GM21515 (cell line): ENCODE data around the gene FAR1.

ENCODE experiments used
- ATAC-seq: cut with Tn5 transposase; IDR thresholded peaks from one replicate; pipeline ENCODE4 v1.9.1; 2021; ENCODE audit not compliant: unreplicated experiment

The FAR1 gene

DNA sequence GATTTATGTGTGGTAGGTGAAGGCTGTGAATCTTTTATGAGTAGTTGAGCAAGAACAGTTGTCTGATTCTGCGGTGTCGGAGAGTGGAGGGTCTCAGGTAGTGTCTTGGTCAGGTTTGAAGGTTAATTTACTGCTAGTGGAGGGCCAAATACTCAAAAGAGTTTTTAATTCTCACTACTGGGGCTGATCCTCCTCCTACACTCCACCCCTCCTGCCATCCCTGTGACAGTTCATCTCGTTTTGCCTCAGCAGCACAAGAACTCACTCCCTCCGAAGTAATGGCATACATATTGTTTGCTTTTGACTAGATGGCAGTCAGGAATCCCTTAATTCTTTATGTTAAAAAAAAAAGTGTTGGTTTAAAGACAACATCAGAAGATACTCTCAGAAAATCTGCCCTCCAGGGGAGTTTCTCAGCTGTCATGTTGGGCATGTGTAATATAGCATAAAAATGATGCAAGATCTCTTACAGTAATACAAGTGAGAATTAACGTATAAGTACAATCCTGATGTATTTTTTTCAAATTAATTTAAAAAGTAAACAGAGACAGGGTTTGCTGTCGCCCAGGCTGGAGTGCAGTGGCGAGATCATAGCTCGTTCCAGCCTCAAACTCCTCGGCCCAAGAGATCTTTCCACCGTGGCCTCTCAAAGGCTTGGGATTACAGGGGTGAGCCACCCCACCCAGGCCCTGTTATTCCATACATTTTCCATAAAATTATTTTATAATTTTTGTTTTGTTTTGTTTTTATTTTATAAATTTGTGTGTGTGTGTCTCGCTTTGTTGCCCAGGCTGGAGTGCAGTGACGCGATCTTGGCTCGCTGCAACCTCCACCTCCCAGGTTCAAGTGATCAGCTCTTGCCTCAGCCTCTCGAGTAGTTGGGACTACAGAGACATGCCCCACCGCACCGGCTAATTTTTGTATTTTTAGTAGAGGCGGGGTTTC is 1.3 kb downstream of the FAR1 start:
- no peak for ATAC-seq

DNA sequence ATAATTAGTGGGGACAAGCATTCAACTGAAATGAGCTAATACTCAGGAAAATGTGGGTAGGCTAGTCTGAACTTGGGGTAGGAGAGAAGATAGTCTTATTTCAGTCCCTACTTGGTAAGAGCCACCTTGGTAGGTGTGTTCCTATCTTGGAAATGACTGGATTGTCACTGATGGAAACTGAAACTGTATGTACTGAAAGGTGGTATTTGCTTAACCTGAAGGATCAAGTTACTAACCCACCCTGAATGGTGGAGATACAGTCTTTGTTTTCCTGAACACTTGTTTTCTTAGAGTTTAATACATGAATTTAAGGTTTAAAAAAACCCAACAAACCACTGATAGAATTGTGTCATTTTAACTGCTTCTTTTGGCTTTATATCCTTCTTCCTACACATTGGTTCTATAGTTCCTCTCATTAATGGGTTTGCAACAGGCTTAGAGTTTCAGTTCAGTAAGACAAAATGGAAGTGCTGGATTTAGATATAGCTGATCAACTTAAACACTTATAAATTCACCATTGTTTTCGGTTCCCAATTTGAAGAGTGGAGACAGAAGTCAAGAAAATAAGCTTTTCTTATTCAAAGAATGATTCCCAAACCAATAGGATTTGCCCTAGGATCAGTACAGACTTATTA is 4.2 kb downstream of the FAR1 start:
- ATAC-seq, result no peak

GRCh38 chr11:13674799-13675509 is 6.5 kb downstream of the FAR1 start:
- no peak for ATAC-seq

- no peak for ATAC-seq
Observed at GRCh38 chr11:13676576-13676975, 8.1 kb downstream of the FAR1 start.

- ATAC-seq, result no peak
Observed at GRCh38 chr11:13679768-13680167, 11.3 kb downstream of the FAR1 start.

DNA sequence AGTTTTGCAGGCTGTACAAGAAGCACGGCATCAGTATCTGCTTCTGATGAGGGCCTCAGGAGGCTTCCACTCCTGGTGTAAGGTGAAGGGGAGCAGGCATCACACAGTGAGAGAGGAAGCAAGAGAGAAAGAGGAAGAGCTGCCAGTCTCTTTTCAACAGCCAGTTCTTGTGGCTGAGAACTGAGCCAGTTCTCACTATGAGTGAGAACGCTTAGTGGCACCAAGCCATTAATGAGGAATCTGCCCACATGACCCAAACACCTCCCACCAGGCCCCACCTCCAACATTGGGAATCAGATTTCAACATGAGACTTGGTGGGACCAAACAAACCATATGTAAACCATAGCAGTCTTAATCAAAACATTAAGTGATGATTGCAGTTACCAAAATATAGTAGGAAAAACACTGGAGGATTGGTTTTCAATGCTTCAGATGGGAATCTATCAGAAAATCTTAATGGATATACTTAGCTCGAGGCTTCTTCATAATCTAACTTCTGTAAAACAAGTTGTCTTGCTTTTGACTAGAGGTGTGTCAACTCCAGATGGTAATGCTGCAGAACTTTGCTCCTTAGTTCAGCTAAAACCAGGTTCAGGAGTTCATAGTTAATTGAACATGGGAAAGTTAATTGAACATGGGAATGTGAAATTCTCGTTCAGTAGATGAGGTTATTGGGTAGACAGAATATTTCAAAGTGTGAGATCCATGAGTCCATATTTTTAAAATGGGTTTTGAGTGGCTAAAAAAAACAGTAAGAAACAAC is 12.2 kb downstream of the FAR1 start:
- ATAC-seq, result peak; percentile 71

- no peak for ATAC-seq
Observed at GRCh38 chr11:13681446-13681845, 13.0 kb downstream of the FAR1 start.

GRCh38 chr11:13682212-13682611 is 13.7 kb downstream of the FAR1 start:
- ATAC-seq, result no peak

DNA sequence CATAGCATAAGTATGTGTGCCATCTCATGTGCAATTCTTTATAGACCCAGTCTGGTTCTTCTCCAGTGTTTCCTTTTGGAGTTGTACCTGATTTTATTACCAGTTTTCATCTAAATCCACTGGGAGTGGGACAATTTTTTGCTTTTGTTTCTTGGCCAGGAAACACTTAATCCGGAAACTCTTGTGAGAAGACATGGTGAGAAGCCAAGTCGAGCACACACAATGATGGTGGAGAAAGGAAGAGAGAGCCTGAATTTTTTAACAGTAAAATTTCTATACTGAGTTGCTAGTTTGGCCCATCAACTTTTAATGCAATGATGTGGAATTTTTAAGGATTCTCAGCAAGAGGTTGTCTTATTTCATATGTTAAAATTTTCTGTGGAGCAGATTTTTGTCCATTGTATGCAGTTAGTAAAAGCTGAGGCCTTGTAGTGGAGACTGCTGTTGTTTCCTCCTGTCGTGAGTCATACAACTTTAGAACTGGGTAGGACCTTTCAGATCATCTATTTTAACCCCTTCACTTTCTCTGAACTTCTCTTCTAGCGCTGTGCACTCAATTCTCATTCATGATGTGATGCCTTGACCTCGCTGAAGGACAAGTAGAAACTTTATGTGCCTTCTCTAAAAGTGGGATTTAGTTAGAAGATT is 17.1 kb downstream of the FAR1 start:
- no peak for ATAC-seq

DNA sequence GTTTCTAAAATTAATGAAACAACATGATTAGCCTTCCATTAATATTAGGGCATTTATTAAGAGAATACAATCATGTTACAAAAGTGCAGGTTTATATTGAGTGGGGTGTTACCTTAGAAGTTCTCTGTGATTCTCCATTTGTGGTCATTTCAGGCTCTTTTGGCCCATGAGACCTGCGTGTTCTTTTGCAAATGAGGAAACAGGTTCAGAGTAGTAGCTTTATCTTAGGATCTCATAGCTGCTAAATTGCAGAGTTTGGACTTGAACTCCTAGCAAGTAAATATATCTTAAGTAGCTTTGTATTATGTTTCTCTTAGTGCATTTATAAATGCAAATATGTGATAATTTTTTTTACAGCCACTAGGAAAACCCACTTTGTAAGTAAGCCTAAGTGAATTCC is 18.3 kb downstream of the FAR1 start:
- ATAC-seq, result no peak

DNA sequence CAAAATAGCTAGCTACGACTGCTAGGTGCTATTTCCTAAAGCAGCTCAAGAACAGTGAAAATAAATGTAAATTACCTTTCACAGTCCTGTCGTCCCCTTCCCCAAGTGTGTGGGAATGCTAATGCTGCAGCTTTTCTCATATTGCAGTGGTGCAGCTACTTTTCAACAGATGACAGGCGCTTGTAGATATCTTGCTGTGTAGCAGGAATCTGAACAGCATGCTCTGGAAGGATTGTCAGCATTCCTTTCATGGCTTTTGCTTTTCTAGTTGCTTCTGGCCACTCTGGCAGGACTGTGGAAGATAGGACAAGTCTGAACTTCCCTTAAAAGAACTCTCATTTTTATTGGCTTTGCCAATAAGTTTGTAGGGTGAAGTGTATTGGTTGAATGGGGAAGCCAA is 18.8 kb downstream of the FAR1 start:
- ATAC-seq, result no peak

- no peak for ATAC-seq
Observed at GRCh38 chr11:13691286-13691899, 22.9 kb downstream of the FAR1 start.

- ATAC-seq, result no peak
Observed at GRCh38 chr11:13692172-13692571, 23.7 kb downstream of the FAR1 start.

DNA sequence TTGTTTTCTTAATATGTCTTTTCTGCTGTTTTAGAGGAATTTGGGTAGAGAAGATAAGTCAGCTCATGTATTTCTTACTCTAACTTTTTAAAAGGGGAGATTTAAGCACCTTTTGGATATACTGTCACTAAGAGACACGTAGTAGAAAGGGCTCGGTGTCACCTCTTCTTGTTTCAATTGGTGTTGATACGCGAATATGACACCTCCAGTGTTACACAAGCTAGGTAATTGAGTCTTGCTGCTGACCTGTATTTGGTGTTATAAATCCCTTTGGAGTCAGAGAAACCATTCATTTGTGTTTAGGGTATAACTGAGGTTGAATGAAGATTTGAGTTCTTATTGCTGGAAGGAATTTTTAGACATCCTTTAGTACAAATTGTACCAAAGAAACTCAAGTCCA is 25.6 kb downstream of the FAR1 start:
- no peak for ATAC-seq

GRCh38 chr11:13695886-13696285 is 27.4 kb downstream of the FAR1 start:
- no peak for ATAC-seq

DNA sequence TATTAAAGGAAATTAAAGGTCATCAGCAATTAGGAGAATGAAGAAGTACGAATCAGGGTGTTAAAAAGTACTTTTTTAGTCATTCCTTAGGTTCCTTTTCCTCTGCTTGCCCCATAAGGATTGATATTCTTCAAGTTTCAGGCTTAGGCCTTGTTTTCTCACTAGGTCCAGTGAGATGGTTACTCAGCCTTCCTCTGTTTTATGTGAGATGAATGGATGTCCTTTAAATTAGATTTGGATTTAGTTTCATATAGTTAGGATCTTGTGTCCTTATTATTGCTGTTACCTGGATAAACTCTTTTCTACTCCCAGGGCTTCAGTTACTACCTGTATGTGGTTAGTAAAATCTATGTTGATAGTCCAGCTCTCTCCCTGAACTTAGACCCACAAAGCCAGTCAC is 29.2 kb downstream of the FAR1 start:
- no peak for ATAC-seq

DNA sequence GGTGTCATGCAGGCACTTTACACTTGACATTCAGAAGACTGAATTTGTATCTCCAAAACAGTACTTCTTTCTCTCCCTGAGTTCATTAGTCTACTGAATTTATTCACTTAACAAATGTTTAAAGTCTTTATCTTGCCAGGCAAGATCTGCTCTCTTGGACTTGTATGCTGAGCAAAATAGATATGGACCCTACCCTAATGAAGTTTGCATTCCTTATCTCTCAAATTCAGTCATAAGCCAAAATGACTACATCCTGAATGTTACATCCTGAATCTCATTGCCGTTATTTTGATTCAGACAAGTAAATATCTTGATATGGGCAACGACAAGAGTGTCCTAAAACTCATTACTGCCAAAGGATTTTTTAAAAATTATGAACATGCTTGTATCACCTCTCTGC is 29.7 kb downstream of the FAR1 start:
- no peak for ATAC-seq

GRCh38 chr11:13699041-13699440 is 30.6 kb downstream of the FAR1 start:
- ATAC-seq, result no peak

- ATAC-seq, result no peak
Observed at GRCh38 chr11:13699870-13700269, 31.4 kb downstream of the FAR1 start.

DNA sequence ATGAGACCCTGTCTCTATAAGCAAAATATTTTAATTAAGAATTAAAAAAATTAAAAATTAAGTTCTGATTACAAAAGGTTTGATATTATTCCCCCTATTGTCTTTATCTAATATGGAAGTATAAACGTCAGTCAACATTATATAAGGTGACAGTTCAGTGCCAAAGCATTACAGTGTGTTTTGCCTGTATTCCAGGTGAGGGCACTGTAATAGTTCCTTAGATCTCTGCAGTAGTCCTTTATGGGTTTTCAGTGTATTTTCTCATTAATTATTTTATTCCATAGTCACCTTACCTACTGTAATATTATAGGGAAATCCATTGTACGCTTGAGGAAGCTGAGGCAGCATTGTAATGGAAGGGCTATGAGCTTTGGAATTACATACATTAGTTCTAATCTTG is 33.0 kb downstream of the FAR1 start:
- no peak for ATAC-seq
